HK-2 (cell line): ENCODE data around the gene MALRD1.

Experiments
- DNase-seq: peaks from one replicate; pipeline ENCODE4 v3.0.0-alpha.2; 2018; ENCODE audit not compliant: unreplicated experiment

MALRD1 gene

DNA sequence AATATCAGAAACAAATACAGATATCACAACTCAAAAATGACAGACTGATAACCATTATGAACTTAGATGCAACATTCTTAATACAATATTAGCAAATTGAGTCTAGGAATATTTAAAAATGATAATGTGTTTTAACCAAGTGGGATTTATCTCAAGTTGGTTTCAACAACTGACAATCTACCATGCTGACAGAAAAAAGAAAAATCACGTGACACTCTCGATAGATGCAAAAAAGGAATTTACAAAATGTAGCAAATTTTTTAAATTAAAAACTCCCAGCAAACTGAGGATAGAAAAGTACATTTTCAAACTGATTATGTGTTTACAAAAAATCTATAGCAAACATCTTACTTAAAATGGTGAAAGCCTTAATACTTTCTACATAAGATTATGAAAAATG lies 177.4 kb downstream of the MALRD1 start:
- DNase-seq, result no peak

DNA sequence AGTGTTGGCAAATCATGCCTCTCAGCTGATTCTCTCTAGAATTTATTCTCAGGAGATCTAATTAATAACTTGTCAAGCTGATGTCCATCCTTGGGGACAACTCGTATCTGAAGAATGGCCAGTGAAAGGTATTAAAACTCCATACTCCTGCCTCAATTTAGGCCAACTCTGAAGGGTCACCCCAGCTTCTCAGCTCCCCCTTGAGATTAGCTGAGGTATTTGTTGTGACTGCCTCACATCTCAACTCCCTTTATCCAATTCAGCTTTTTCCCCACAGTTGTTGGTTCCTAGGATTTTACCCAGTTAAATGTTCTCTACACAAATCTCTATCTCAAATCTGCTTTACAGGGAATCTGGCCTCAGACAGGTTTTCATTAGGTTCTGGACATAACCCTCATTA lies 182.4 kb downstream of the MALRD1 start:
- DNase-seq, result no peak

DNA sequence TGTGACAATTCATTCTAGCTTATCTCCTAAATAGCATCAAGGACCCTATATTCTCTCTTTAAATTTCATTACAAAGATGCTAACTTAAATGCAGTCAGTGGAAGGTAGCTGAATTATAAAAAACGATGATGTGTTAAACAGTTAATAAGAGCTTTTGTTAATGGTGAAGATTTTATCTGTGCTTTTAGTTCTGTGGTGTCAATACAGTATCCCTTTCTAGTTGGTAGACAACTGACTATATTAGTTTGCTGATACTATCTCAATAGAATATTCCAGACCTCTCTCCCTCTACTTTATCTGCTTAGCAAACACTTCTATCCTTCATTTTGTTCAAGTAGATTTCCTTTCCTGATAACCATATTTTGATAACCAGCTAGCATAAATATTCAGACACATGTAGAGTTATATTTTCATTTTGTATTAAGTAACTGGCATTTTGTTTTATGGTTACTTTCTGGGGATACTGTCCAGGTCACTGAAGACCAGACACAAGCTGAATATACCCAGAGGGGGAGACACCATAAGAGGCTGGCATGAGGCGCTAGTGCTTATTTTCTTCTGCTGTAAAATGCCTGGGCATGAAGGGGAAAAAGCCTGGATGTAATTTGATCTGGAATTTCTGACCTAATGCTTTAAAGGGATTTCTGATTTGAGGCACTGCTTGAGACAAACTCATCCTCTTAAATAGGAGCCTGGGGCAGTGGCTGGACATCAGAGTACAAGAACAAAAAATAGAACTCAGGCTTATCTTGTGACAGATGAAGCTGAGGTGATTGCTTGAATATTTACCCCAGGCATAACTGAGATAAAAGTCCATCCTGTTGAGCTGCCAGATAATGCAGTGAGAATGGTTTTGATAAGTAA lies 197.5 kb downstream of the MALRD1 start:
- no peak for DNase-seq

DNA sequence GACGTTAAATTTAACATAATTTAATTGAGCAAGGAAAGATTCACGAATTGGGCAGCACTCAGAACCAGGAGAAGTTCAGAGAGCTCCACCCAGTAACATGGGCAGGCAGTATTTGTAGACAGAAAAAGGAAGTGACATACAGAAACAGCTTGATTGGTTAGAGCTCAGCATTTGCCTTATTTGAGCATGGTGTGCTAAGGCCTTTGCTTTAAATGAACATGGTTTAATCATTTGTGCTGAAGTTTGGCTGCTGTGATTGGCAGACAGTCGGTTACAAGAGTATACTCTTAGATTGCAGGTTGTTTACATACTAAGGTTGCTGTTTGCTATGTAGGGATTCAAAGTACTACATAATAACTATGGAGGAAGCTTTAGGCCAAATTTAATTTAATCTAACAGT lies 199.2 kb downstream of the MALRD1 start:
- no peak for DNase-seq

DNA sequence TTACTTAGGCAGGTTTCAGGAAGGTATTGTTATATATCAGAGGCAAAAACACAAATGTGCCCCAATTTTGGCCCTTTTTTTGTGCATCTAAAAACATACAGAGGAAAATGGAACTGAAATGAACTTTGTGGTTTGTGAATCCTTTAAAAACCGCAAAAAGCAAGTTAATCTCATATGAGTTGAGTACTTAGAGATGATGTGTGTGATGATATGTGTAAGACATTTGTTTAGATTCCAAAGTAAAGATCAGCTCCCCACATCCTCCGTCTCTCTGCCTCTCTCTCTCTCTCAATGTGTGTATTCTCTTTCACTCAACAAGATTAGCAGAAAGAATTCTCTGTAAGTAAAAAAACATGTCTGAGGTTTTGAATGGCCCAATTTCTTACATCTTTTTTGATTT lies 201.9 kb downstream of the MALRD1 start:
- DNase-seq, result no peak

DNA sequence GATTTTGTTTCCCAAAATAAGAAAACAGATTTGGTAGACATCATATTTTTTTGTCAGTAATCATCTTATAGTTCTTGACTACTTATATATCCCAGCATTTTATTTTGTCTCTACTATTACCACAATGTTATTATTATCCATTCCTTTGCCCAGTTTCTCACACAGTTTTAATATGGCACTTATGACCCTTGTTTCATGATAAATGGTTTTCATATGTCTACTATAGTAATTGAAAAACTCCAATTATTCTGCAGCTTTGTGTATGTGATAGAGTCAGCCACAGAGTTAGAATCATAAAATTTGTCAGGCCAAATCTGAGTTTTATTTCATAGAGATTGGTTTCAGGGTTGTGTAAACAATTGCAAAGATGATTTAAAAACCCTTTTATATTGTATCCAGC lies 203.9 kb downstream of the MALRD1 start:
- no peak for DNase-seq

DNA sequence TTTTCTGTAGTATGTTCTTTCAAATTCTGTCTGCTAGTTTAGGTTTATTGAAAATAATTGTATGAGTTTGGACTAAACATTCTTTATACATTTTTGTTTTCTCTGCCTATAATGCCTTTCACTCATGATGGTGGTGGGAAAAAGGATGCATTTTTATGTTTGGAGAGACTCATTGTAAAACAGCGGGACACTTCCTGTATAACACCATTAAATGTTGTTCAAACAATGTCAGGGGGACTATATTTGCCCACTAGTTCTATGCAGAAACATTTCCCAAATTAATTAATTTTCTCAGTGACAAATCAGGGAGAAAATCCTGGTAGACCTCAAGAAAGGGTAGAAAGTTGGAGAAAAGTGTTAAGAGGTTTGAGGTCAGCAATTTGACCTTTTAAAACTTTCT lies 207.7 kb downstream of the MALRD1 start:
- no peak for DNase-seq

DNA sequence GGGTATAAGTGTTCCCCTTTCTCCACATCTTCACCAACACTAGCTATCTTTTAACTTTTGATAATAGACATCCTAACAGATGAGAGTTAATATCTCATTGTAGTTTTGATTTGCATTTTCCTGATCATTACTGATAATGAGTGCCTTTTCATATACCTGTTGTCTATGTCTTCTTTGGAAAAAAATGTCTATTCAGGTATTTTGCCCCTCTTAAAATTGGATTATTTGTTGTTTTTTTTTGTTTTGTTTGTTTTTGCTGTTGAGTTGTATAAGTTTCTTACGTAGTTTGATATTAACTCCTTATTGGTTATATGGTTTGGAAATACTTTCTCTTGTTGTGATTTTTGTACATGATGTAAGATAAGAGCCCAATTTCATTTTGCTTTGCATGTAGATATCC lies 214.7 kb downstream of the MALRD1 start:
- no peak for DNase-seq

DNA sequence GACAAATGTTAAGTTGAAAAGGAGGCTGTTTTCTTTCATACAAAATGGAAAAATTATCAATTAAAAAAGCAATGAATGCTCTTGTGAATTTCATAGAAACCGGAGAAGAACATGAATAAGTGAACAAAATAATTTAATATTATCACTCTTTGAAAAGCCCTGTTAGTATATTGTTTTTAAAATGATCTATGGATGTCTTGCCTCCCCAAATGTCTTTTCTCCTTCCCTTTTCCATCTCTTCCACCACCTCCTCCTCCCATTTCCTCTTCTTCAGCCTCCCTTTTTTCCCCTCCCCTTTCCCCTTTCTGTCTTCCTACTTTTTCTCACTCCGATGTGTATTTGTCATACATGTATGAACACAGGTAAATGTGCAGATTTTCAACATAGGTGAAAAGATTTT lies 234.7 kb downstream of the MALRD1 start:
- DNase-seq, result no peak

DNA sequence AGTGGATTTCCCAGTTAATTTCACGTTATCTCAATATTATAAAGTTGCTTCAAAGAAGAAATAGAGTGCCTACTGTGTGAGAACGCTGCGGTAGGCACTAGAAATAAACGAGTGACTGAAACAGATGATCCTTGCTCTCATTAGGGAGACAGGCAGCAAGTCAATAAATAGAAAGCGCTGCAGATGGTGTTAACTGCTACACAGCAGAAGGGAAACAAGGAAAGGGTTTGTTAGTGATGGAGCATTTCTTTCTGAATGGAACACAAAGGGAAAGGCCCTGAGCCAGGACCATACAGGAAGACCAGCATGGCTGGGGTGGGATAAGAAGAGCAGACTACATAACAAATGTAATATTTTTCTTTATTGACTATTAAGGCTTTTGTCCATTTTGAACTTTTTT lies 235.2 kb downstream of the MALRD1 start:
- DNase-seq, result no peak

DNA sequence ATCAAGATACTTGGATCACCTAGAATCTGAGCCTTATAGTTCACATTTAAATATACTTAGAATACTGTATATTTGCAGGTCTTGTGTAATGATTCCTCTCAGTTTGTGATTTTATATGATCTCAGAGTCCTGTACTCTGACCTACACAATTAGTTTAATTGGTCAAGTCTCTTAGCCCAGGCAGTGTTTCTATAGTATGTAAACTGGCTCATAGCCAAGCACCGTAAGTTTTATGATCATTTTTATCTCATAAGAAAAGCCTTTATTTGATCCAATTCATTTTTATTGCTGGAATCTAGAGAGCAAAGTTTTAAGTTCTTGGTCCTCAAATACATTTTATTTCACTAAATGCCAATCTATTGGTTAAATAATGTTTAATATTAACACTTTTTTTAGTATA lies 242.2 kb downstream of the MALRD1 start:
- DNase-seq, result no peak

DNA sequence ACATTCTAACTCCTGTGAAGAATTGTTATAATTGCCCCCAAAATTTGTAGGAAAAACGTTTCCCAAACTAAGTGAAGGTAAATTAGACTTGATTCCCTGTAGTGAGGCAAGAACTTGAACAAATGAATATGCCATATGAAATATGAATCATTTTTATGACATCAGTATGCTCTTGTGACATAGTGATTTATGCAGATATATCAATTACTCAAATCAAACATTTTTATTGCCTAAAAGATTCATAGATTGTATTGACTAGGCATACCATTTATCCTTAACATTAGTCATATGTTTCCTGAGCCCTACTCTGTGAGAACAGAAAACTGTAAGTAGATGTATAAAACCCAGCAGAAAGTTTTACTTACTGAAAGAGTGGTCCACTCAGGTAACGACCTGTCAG lies 245.6 kb downstream of the MALRD1 start:
- no peak for DNase-seq

DNA sequence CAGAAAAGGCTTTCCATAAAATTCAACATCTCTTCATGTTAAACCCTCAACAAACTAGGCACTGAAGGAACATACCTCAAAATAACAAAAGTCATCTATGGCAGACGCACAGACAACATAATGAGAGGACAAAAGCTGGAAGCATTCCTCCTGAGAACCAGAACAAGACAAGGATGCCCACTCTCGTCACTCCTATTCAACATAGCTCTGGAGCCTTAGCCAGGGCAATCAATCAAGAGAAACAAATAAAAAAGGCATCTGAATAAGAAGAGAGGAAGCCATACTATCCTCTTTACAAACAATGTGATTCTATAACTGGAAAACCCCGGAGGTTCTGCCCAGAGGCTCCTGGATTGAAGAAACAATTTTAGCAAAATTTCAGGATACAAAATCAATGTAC lies 251.0 kb downstream of the MALRD1 start:
- no peak for DNase-seq

DNA sequence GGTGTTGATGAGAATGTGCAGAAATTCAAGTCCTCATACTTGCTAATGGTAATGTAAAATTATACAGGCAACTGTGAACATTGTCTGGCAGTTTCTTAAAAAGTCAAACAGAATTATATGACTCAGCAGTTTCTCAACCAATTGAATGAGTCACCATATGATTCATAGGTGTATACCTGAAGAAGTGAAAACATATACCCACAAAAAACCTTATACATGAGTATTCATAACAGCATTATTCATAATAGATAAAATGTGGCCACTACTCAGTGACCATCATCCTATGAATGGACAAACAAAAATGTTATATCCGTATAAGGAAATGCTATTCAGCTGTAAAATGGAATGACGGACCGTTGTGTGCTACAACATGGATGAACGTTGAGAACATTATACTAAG lies 253.5 kb downstream of the MALRD1 start:
- no peak for DNase-seq

DNA sequence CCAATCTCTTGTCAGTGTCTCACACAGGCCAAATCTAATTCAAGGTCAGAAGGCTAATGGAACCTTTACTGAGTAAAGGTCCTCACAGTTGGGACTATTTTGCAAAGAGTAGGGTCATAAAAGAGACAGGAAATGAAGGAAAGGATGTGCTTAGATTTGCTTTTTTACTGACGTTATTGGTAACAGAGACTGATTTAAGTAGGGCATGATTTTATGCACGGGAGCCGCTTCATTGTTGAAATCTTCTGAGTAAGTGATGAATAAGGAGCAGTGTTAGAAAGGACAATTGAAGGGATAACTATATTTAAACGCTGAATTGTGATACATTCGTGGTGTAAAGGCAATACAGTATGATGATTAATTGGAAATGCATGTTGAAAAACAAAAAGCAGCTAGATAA lies 261.5 kb downstream of the MALRD1 start:
- no peak for DNase-seq

DNA sequence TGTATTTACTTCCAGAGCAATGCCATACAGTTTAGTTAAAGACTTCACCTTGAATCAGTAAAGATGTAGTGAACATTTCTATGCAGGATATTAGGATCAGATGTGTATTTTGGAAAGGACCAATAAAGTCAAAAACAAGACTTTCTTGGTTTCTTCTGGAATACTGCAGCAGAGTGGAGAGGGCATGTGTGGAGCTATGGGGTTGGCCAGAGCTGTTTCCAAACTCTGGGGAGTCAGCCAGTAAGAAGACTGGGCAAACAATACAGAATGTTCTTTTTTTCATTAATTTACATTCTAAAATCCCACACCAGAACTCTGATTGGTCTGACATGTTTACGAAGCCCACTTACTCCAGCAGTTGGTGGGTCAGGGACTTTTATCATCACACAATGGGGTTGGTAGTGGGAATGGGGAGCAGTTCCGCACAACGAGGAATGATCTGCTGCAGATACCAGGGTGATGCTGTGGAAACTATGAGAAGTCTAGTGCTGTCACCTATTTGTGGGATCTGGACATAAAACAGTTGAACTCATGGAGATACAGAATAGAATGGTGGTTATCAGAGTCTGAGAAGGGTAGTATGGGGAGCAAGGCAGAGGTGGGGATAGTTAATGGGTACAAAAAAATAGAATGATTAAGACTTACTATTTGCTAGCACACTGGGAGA lies 267.7 kb downstream of the MALRD1 start:
- DNase-seq, result no peak

DNA sequence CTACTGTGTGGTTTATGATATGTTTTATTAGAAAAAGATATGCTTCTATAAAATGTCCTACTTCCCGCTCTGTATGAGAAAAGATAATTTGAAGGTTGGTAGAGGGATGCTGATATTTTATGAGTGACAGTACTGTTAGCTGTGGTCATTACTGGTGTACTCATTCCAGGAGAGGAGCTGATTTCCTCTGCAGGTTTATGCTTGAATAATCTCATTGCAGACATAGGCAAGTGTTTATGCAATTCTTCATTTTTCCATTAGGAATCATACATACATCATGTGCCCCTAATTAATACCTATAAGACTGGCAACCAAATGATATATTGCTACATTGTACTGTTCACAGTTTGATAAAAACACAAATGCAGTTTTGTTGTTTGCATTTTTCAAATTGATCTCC lies 269.4 kb downstream of the MALRD1 start:
- no peak for DNase-seq

DNA sequence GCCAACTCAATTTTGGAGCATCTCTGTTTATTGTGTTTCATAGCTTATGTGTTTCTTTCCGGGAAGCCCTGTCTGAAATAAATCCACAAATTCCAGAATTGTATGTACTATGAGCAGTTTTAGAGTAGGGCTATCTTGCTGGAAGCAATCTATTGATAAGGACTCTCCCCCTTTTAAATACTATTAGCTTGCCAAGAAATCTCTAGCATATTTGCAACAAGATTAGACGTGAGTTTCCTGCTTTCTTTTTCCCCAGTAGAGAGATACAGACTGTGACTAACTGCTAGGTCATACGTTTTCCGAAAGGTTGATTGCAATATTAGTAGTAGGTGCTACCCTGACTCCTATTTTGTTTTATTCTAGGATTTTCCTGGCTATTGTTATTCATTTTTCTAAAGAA lies 277.0 kb downstream of the MALRD1 start:
- no peak for DNase-seq

DNA sequence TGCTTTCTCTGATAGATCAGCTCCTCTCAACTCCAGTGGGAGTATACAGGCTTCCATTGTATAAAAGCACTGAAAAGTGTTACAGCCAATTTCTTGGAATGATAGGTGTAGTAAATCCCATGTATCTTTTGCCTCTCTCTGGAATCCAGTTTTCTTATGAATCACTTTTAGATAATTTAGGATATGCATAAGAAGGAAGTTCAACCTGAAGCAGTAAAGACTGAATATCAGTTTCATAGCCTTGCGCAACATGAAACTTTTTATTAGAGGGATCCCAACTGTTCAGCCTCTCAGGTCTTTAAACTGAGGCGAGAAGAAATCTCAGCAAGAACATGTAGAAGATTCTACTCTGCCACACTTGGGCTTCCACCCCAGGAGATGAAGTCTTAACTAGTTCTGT lies 280.0 kb downstream of the MALRD1 start:
- DNase-seq, result no peak

DNA sequence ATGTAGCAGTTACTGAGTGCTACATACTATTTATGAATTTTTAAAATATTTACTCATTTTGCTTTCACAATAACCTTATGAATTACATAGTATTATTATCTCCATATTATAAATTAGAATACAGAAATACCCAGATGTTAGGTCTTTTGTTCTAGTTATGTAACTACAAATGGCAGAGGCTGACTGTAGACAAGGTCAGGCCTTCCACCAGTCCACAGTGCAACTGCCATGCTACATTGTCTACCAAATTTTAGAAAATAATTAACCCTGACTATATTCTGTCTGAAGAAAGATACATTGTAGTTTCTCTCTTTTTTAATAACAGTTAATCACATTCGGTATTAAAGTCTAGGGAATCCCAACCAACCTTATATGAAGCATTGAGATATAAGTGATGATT lies 280.9 kb downstream of the MALRD1 start:
- DNase-seq, result no peak

DNA sequence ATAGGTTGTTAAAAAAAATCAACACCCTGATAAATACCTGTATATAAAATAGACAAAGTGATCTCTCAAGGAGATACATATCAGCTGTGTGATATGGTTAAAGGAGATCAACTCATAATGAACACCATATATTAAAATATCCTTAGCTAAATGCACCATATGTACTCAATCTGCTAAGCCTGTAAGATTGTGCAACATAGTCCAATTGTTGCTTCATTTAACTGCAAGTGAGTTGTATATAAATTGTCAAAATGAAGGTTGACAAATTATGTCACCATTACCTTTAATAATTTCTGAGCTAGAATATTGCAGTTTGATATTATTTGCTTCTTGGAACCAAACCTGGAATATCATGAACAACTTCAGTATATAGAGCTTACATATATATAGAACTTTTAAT lies 283.7 kb downstream of the MALRD1 start:
- DNase-seq, result no peak

DNA sequence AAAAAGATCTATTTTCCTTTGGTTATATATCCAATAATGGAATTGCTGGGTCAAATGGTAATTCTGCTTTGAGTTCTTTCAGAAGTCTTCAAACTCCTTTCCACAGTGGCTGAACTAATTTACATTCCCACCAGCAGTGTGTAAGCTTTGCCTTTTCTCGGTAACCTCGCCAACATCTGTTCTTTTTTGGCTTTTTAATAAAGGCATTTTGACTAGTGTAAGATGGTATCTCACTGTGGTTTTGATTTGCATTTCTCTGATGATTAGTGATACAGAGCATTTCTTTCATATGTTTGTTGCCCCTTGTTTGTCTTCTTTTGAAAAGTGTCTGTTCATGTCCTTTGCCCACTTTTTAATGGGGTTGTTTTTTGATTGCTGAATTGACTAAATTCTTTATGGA lies 285.0 kb downstream of the MALRD1 start:
- no peak for DNase-seq

DNA sequence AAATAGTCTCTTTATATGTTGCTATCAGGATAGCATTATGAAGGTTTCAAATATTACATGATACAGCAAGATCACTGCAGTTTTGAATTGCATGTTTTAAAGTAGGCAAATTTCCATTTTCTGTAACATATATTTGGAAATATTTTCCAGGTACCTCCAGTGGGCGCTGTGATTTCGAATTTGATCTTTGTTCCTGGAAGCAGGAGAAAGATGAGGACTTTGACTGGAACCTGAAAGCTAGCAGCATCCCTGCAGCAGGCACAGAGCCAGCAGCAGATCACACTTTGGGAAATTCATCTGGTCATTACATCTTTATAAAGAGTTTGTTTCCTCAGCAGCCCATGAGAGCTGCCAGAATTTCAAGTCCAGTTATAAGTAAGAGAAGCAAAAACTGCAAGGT lies 299.0 kb downstream of the MALRD1 start:
- no peak for DNase-seq

DNA sequence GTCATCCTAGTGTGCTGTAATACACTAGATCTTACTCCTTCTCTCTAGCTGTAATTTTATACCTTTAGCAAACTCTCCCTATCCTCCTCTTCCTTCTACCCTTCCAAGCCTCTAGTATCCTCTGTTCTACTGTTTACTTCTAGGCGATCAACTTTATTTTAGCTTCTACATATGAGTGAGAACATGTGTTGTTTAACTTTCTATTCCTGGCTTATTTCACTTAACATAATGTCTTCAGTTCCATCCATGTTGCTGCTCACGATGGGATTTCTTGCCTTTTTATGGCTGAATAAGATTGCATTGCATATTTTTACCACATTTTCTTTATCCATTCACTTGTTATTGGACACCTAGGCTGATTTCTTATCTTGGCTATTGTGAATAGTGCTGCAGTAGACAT lies 318.6 kb downstream of the MALRD1 start:
- DNase-seq, result no peak
